OCI-LY3 (cell line): ENCODE results near the gene POLR2L.

Source experiments
- H2AFZ ChIP-seq: fragments of 200-600, 300-600 bp; shearing (Covaris generic); 2 replicates; pipeline ENCODE4 v1.6.0; 2014; ENCODE audit warnings: antibody characterized with exemption, low read depth, low read length
- H3K27ac ChIP-seq: fragments of 200-600, 300-600 bp; sonication (generic); 2 replicates; pipeline ENCODE4 v1.5.1; 2014; ENCODE audit warnings: mild to moderate bottlenecking, low read length, moderate library complexity, mixed read lengths
- H3K27me3 ChIP-seq: fragments of 200-600, 300-600 bp; sonication (generic); 2 replicates; pipeline ENCODE4 v1.6.1; 2014; ENCODE audit warnings: low read depth, low read length, mixed read lengths
- H3K36me3 ChIP-seq: fragments of 200-600, 300-600 bp; sonication (generic); replicated peaks from 2 replicates; pipeline ENCODE3; 2014; ENCODE audit warnings: low read depth, low read length, mixed read lengths
- H3K4me1 ChIP-seq: fragments of 300-600, 200-600 bp; sonication (generic); 2 replicates; pipeline ENCODE4 v1.6.1; 2014; ENCODE audit warnings: low read length, mixed read lengths
- H3K4me2 ChIP-seq: fragments of 200-600, 300-600 bp; sonication (generic); 2 replicates; pipeline ENCODE4 v1.6.1; 2014; ENCODE audit warnings: low read length, mixed read lengths
- H3K4me3 ChIP-seq: fragments of 300-600, 200-600 bp; sonication (generic); 2 replicates; pipeline ENCODE4 v1.5.1; 2014; ENCODE audit warnings: antibody characterized with exemption, mild to moderate bottlenecking, low read length, moderate library complexity
- H3K79me2 ChIP-seq: fragments of 300-600, 200-600 bp; shearing (Covaris generic); 2 replicates; pipeline ENCODE4 v1.6.1; 2014; ENCODE audit warnings: mild to moderate bottlenecking, low read length, mixed read lengths
- H3K9ac ChIP-seq: fragments of 300-600, 200-600 bp; shearing (Covaris generic); 2 replicates; pipeline ENCODE4 v1.6.0; 2014; ENCODE audit warnings: mild to moderate bottlenecking, low read length, moderate library complexity
- H3K9me3 ChIP-seq: fragments of 200-600, 300-600 bp; shearing (Covaris generic); 2 replicates; pipeline ENCODE4 v1.6.1; 2014; ENCODE audit warnings: low read length, mixed read lengths; ENCODE audit not compliant: insufficient read depth
- H4K20me1 ChIP-seq: fragments of 200-600, 300-600 bp; sonication (generic); 2 replicates; pipeline ENCODE4 v1.6.1; 2016; ENCODE audit warnings: low read length, mixed read lengths; ENCODE audit not compliant: insufficient read depth
- EZH2phosphoT487 ChIP-seq: fragments of 200-600 bp; shearing (Covaris generic); IDR thresholded peaks from 2 replicates; pipeline ENCODE4 v1.6.1; 2018; ENCODE audit warnings: antibody characterized with exemption, mixed run types, low read depth
- TF ChIP-seq, protein P1 (sequence below): fragments of 200-600, 300-600 bp; sonication (generic); IDR thresholded peaks from 2 replicates; pipeline ENCODE4 v1.5.1; 2014; ENCODE audit warnings: antibody characterized with exemption, low read length, low read depth

Gene POLR2L

DNA sequence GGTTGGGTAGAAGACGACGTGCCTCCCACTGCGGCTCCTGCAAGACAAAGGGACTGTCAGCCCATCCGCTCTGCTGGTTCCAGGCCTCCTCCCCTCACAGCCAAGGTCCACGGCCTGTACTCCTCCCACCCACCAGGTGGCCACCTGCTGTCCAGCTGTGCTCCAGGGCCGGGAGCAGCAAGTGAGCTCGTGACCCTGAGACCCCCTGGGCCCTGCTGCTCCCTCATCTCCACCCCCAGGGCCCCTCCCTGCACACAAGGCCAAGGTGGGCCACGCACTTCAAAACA, 27.7 kb upstream of the POLR2L start:
- TF ChIP-seq, protein P1, sequence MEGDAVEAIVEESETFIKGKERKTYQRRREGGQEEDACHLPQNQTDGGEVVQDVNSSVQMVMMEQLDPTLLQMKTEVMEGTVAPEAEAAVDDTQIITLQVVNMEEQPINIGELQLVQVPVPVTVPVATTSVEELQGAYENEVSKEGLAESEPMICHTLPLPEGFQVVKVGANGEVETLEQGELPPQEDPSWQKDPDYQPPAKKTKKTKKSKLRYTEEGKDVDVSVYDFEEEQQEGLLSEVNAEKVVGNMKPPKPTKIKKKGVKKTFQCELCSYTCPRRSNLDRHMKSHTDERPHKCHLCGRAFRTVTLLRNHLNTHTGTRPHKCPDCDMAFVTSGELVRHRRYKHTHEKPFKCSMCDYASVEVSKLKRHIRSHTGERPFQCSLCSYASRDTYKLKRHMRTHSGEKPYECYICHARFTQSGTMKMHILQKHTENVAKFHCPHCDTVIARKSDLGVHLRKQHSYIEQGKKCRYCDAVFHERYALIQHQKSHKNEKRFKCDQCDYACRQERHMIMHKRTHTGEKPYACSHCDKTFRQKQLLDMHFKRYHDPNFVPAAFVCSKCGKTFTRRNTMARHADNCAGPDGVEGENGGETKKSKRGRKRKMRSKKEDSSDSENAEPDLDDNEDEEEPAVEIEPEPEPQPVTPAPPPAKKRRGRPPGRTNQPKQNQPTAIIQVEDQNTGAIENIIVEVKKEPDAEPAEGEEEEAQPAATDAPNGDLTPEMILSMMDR, result no peak
- TF ChIP-seq EZH2phosphoT487, result no peak
- peaks cover 3% of the 10 kb centered on the region; the same call in 1 of the 2 replicates for H4K20me1 ChIP-seq
- H3K9ac ChIP-seq, result no peak overlapping the region
- H3K27me3 ChIP-seq, result no peaks in the 10 kb centered on the region
- no peaks in the 10 kb centered on the region for H3K36me3 ChIP-seq
- H3K27ac ChIP-seq, result no peak overlapping the region
- H3K4me1 ChIP-seq, result no peaks in the 10 kb centered on the region
- no peaks in the 10 kb centered on the region for H3K79me2 ChIP-seq
- no peaks in the 10 kb centered on the region for H3K9me3 ChIP-seq
- H3K4me2 ChIP-seq, result no peak overlapping the region
- no peak overlapping the region for H2AFZ ChIP-seq
- H3K4me3 ChIP-seq, result no peak overlapping the region

DNA sequence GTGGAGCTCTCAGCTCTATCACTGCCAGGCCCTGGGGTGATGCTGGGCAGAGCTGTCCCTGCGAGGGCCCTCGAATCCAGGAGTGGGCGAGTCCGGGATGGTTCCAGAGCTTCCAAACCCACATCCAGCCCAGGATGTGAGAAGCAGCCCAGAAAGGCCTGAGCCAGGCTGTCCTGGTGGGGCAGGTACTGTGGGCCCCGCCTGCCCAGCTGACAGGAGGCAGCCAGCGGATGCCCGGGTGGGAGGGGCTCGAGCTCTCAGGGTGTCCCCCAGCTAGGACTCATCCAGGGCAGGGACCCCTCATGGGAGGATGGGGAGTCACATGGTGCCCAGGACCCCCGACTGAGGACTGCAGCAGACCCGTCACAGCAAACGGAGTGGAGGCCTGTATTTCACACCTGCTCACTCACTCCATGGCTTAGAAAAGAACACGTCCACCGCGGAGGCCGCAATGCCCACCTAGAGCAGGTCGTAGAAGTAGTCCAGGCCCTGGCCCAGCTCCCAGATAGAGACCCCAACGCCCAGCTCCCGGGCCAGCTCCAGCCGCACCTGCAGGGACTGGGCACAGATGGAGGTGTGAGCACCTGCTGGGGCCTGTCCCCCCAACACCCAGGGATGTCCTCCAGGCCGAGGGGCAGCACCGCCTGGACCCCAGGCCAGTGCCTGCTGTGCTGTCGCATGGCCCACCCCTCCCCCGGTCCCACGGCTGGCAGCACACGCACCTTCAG, 27.2 kb upstream of the POLR2L start:
- H3K27me3 ChIP-seq, result no peaks in the 10 kb centered on the region
- H3K9me3 ChIP-seq, result no peaks in the 10 kb centered on the region
- TF ChIP-seq, protein P1, result no peak
- TF ChIP-seq EZH2phosphoT487, result no peak
- H3K4me2 ChIP-seq, result no peak overlapping the region
- H3K4me3 ChIP-seq, result no peak overlapping the region
- H3K27ac ChIP-seq, result no peak overlapping the region
- no peak overlapping the region for H3K9ac ChIP-seq
- no peak overlapping the region for H2AFZ ChIP-seq
- peaks cover 3% of the 10 kb centered on the region; the same call in 1 of the 2 replicates for H4K20me1 ChIP-seq
- no peaks in the 10 kb centered on the region for H3K4me1 ChIP-seq
- H3K36me3 ChIP-seq, result no peaks in the 10 kb centered on the region
- no peaks in the 10 kb centered on the region for H3K79me2 ChIP-seq

DNA sequence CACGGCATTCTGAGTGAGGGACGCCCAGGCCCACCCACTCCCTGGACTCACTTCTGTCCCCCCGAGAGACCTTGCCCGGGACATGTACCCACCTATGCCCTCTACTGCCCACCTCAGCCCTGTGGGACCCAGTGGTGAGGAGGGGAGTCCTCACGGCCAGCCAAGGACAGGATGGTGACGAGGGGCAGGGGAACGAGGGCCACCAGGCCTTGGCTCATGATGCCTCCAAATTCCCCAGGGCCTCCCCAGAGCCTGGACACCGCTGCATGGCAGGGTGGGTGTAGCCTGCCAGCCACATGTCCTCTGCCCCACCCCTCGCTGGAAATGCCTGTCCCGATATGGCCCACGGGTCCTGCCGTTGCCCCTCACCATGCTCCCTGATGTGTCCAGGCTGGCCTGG, 26.5 kb upstream of the POLR2L start:
- Histone ChIP-seq H3K79me2 (no peaks in the 10 kb centered on the region), H2AFZ (no peak overlapping the region), H3K27me3 (no peaks in the 10 kb centered on the region), H3K4me1 (no peaks in the 10 kb centered on the region), H3K9me3 (no peaks in the 10 kb centered on the region), H3K27ac (no peak overlapping the region), H3K36me3 (no peaks in the 10 kb centered on the region), H3K4me2 (no peak overlapping the region), H4K20me1 (peaks cover 3% of the 10 kb centered on the region; the same call in 1 of the 2 replicates), H3K4me3 (no peak overlapping the region), H3K9ac (no peak overlapping the region)
- TF ChIP-seq, protein P1, result no peak
- TF ChIP-seq EZH2phosphoT487, result no peak

DNA sequence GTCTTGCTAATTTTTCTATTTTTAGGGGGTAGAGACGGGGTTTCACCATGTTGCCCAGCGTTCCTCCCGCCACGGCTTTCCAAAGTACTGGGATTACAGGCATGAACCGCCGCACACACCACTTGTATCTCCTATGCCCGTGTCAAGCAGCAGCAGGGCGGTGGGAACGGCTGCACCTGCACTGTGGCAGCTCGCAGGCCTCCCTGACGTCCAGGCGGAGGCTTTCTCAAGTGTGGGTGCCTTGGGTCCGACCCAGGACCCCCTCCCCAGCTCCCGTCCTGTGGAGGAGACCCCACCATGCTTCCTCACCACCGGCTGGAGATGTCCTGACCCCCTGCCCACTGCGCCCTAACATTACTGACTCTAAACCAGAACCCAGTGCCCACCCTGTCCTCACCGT, 26.1 kb upstream of the POLR2L start:
- TF ChIP-seq, protein P1, result no peak
- no peak for TF ChIP-seq EZH2phosphoT487
- H3K9me3 ChIP-seq, result no peaks in the 10 kb centered on the region
- H3K4me2 ChIP-seq, result no peak overlapping the region
- H3K36me3 ChIP-seq, result no peaks in the 10 kb centered on the region
- H3K4me3 ChIP-seq, result no peak overlapping the region
- no peak overlapping the region for H3K9ac ChIP-seq
- no peaks in the 10 kb centered on the region for H3K79me2 ChIP-seq
- H2AFZ ChIP-seq, result no peak overlapping the region
- no peaks in the 10 kb centered on the region for H3K27me3 ChIP-seq
- no peaks in the 10 kb centered on the region for H3K4me1 ChIP-seq
- no peak overlapping the region for H3K27ac ChIP-seq
- peaks cover 3% of the 10 kb centered on the region; the same call in 1 of the 2 replicates for H4K20me1 ChIP-seq
